Vagina (tissue), 2 donors: ENCODE data around the gene ARID4A.
"Not testable (repeated sequence)": the region's sequence is repeated elsewhere in the genome, so short reads cannot be mapped to it uniquely, and the experiment has no call there.

Experiments used
- POLR2A ChIP-seq, 2 donors: fragments of 450-650 bp; IDR thresholded peaks; one replicate each; pipeline ENCODE4 v1.6.1; 2017; ENCODE audit warnings: antibody characterized with exemption in 2 of 2, mild to moderate bottlenecking in 2 of 2, moderate library complexity in 2 of 2
- TF ChIP-seq, protein P1 (sequence below), 3 experiments: fragments of 450-650 bp in 2 of 3; fragments of 200-600 bp in 1 of 3; sonication (generic) in 1 of 3; IDR thresholded peaks; one replicate each; pipeline ENCODE4 v1.5.1; 2017 to 2019; ENCODE audit warnings: antibody characterized with exemption in 3 of 3, mild to moderate bottlenecking in 2 of 3, moderate library complexity in 2 of 3

DNA sequence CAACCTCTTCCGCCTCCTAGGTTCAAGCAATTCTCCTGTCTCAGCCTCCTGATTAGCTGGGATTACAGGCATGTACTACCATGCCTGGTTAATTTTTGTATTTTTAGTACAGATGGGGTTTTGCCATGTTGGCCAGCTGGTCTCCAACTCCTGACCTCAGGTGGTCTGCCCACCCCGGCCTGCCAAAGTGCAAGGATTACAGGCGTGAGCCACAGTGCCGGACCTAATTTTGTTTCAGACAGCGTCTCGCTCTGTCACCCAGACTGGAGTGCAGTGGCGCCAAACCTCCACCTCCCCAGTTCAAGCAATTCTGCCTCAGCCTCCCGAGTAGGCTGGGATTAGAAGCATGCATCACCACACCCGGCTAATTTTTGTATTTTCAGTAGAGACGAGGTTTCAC lies 36.4 kb upstream of the ARID4A start:
- TF ChIP-seq, protein P1, sequence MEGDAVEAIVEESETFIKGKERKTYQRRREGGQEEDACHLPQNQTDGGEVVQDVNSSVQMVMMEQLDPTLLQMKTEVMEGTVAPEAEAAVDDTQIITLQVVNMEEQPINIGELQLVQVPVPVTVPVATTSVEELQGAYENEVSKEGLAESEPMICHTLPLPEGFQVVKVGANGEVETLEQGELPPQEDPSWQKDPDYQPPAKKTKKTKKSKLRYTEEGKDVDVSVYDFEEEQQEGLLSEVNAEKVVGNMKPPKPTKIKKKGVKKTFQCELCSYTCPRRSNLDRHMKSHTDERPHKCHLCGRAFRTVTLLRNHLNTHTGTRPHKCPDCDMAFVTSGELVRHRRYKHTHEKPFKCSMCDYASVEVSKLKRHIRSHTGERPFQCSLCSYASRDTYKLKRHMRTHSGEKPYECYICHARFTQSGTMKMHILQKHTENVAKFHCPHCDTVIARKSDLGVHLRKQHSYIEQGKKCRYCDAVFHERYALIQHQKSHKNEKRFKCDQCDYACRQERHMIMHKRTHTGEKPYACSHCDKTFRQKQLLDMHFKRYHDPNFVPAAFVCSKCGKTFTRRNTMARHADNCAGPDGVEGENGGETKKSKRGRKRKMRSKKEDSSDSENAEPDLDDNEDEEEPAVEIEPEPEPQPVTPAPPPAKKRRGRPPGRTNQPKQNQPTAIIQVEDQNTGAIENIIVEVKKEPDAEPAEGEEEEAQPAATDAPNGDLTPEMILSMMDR (IDR thresholded peaks at IDR 0.05), result not testable (repeated sequence)
- not testable (repeated sequence) for TF ChIP-seq POLR2A (IDR thresholded peaks at IDR 0.05)
